Adrenal gland (tissue), 5 donors: ENCODE data around the gene INO80D.

Experiments used
- POLR2A ChIP-seq, 2 donors: fragments of 450-650 bp; IDR thresholded peaks; one replicate each; pipeline ENCODE4 v1.6.1; 2017; ENCODE audit warnings: antibody characterized with exemption in 2 of 2, mild to moderate bottlenecking in 2 of 2, moderate library complexity in 1 of 2
- TF ChIP-seq, protein P1 (sequence below), 6 experiments: fragments of 450-650 bp in 4 of 6; fragments of 200-600 bp in 2 of 6; sonication (generic) in 1 of 6; IDR thresholded peaks; 1 replicate in 5 of 6; 2 replicates in 1 of 6; pipeline versions ENCODE4 v1.5.1 to v1.8.0; 2016 to 2021; ENCODE audit warnings: antibody characterized with exemption in 6 of 6, mild to moderate bottlenecking in 2 of 6, moderate library complexity in 1 of 6
- donor health status: DM: no; HTN: no; CAD: no.

DNA sequence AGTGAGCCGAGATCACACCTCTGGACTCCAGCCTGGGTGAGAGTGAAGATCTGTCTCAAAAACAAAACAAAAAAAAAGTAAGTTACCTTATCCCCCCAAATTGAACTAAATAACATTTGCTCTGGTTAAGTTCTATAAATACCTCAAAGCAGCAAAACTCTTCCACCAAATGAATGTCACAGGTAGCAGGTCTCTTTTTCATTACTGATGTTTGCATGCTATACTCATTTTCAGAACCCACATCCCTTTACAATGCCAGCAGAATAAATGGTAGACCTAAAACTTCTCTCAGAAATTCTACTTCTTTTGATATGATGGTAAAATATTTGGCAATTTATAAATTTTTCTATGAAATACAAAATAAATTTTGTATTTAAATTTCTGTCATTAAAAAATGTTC lies 22.3 kb downstream of the INO80D start:
- TF ChIP-seq, protein P1, sequence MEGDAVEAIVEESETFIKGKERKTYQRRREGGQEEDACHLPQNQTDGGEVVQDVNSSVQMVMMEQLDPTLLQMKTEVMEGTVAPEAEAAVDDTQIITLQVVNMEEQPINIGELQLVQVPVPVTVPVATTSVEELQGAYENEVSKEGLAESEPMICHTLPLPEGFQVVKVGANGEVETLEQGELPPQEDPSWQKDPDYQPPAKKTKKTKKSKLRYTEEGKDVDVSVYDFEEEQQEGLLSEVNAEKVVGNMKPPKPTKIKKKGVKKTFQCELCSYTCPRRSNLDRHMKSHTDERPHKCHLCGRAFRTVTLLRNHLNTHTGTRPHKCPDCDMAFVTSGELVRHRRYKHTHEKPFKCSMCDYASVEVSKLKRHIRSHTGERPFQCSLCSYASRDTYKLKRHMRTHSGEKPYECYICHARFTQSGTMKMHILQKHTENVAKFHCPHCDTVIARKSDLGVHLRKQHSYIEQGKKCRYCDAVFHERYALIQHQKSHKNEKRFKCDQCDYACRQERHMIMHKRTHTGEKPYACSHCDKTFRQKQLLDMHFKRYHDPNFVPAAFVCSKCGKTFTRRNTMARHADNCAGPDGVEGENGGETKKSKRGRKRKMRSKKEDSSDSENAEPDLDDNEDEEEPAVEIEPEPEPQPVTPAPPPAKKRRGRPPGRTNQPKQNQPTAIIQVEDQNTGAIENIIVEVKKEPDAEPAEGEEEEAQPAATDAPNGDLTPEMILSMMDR (IDR thresholded peaks at IDR 0.05): no peak
- TF ChIP-seq POLR2A (IDR thresholded peaks at IDR 0.05): no peak
